DND-41 (cell line): Measurements from ENCODE around the gene RUNX1.

ENCODE experiments used
- EZH2 ChIP-seq: IDR thresholded peaks from 3 replicates; pipeline ENCODE4 v1.6.1; 2012; ENCODE audit warnings: borderline replicate concordance, low read depth, mild to moderate bottlenecking, moderate library complexity, low read length, inconsistent platforms; ENCODE audit not compliant: severe bottlenecking
- TF ChIP-seq, protein P1 (sequence below): IDR thresholded peaks from 2 replicates; pipeline ENCODE4 v1.5.1; 2012; ENCODE audit warnings: borderline replicate concordance, low read length, moderate library complexity, mild to moderate bottlenecking; ENCODE audit not compliant: poor library complexity, severe bottlenecking; ENCODE audit errors: extremely low read depth

DNA sequence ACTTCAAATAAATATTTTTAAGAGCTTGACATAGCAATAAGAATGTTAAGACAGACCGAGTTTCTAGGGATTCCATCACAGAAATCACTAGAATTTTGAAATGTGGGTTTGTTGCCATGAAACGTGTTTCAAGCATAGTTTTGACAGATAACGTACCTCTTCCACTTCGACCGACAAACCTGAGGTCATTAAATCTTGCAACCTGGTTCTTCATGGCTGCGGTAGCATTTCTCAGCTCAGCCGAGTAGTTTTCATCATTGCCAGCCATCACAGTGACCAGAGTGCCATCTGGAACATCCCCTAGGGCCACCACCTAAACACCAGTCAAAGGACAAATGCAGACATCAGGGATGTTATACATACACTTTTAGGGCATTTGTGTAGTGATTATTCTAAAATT is 168.7 kb downstream of the RUNX1 start:
- TF ChIP-seq, protein P1, sequence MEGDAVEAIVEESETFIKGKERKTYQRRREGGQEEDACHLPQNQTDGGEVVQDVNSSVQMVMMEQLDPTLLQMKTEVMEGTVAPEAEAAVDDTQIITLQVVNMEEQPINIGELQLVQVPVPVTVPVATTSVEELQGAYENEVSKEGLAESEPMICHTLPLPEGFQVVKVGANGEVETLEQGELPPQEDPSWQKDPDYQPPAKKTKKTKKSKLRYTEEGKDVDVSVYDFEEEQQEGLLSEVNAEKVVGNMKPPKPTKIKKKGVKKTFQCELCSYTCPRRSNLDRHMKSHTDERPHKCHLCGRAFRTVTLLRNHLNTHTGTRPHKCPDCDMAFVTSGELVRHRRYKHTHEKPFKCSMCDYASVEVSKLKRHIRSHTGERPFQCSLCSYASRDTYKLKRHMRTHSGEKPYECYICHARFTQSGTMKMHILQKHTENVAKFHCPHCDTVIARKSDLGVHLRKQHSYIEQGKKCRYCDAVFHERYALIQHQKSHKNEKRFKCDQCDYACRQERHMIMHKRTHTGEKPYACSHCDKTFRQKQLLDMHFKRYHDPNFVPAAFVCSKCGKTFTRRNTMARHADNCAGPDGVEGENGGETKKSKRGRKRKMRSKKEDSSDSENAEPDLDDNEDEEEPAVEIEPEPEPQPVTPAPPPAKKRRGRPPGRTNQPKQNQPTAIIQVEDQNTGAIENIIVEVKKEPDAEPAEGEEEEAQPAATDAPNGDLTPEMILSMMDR = no peak
- no peak for TF ChIP-seq EZH2
